Parathyroid adenoma (tissue), 2 donors: ENCODE data around the gene DNMT1.

Source experiments
- H2AFZ ChIP-seq: fragments of 300-600 bp; sonication (generic); one replicate; pipeline ENCODE4 v1.7.0; 2017; ENCODE audit warnings: antibody characterized with exemption, mild to moderate bottlenecking
- H3K27ac ChIP-seq: fragments of 300-600 bp; sonication (generic); one replicate; pipeline ENCODE4 v1.7.0; 2017
- H3K27me3 ChIP-seq: fragments of 300-600 bp; sonication (generic); one replicate; pipeline ENCODE4 v1.7.0; 2017; ENCODE audit warnings: low read length; ENCODE audit not compliant: control insufficient read depth, insufficient read depth
- H3K36me3 ChIP-seq: fragments of 300-600 bp; sonication (generic); one replicate; pipeline ENCODE4 v1.7.0; 2017; ENCODE audit warnings: low read length; ENCODE audit not compliant: control insufficient read depth, insufficient read depth
- H3K4me1 ChIP-seq: fragments of 300-600 bp; sonication (generic); one replicate; pipeline ENCODE4 v1.7.0; 2017; ENCODE audit warnings: control low read depth
- H3K4me2 ChIP-seq: fragments of 300-600 bp; sonication (generic); one replicate; pipeline ENCODE4 v1.7.0; 2017; ENCODE audit warnings: low read length
- H3K4me3 ChIP-seq: fragments of 300-600 bp; sonication (generic); one replicate; pipeline ENCODE4 v1.7.0; 2017; ENCODE audit warnings: low read depth, low read length
- H3K79me2 ChIP-seq: fragments of 300-600 bp; sonication (generic); one replicate; pipeline ENCODE4 v1.7.0; 2017; ENCODE audit warnings: control low read depth
- H3K9ac ChIP-seq: fragments of 300-600 bp; sonication (generic); one replicate; pipeline ENCODE4 v1.7.0; 2017; ENCODE audit warnings: mild to moderate bottlenecking
- H3K9me3 ChIP-seq: fragments of 300-600 bp; sonication (generic); one replicate; pipeline ENCODE4 v1.7.0; 2017; ENCODE audit warnings: low read length; ENCODE audit not compliant: control insufficient read depth
- TF ChIP-seq, protein P1 (sequence below): fragments of 300-600 bp; sonication (generic); IDR thresholded peaks from one replicate; pipeline ENCODE4 v1.7.0; 2017; ENCODE audit warnings: antibody characterized with exemption, mild to moderate bottlenecking
- donor health status: primary hyperparathyroidism.

Gene DNMT1

DNA sequence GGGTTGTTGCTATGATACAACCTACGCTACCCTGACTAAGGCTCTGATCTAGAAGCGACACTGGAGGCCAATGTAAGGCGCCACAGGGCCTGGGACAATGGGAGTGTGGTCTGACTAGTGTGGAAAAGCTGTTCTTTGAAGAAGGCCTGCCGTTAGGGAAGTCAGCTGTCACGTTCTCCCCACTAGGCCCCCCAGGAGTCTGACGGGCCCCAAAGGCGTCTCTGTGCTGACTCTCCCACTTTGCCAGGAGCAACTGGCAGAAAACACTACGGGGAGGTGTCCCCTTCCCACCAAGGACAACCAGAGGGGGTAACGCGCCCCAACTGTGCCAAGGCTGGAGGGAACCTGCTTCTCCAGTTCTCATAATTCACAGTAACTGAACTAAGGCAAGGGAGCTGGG lies 49.7 kb downstream of the DNMT1 start:
- Histone ChIP-seq H3K79me2 (peaks cover 2% of the 10 kb centered on the region), H3K27me3 (no peaks in the 10 kb centered on the region), H3K4me3 (no peak overlapping the region), H2AFZ (no peak overlapping the region), H3K36me3 (no peaks in the 10 kb centered on the region), H3K4me1 (no peaks in the 10 kb centered on the region), H3K9me3 (no peaks in the 10 kb centered on the region), H3K9ac (no peak overlapping the region), H3K27ac (no peak overlapping the region), H3K4me2 (no peak overlapping the region)
- TF ChIP-seq, protein P1, sequence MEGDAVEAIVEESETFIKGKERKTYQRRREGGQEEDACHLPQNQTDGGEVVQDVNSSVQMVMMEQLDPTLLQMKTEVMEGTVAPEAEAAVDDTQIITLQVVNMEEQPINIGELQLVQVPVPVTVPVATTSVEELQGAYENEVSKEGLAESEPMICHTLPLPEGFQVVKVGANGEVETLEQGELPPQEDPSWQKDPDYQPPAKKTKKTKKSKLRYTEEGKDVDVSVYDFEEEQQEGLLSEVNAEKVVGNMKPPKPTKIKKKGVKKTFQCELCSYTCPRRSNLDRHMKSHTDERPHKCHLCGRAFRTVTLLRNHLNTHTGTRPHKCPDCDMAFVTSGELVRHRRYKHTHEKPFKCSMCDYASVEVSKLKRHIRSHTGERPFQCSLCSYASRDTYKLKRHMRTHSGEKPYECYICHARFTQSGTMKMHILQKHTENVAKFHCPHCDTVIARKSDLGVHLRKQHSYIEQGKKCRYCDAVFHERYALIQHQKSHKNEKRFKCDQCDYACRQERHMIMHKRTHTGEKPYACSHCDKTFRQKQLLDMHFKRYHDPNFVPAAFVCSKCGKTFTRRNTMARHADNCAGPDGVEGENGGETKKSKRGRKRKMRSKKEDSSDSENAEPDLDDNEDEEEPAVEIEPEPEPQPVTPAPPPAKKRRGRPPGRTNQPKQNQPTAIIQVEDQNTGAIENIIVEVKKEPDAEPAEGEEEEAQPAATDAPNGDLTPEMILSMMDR = no peak

DNA sequence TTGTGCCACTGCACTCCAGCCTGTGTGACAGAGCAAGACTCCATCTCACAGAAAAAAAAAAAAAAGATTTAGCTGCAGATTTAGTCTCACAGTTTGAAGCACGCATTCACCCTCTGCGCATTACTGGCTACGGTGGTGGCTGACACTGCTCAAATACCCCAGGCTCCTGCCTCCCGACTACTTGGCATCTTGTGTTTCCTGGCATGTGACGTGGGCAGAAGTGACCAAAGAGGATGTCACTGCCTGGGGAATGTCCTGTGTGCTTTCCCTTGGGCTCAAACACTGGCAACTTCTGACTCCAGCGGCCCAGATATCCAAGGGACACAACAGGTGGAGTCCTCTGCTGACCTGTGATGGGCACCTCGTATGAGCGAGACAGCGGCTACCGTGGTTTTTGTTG lies 50.4 kb downstream of the DNMT1 start:
- no peaks in the 10 kb centered on the region for H3K4me1 ChIP-seq
- no peaks in the 10 kb centered on the region for H3K36me3 ChIP-seq
- no peaks in the 10 kb centered on the region for H3K9me3 ChIP-seq
- TF ChIP-seq, protein P1 = no peak
- no peak overlapping the region for H3K27ac ChIP-seq
- no peak overlapping the region for H3K4me3 ChIP-seq
- peaks cover 2% of the 10 kb centered on the region for H3K79me2 ChIP-seq
- H2AFZ ChIP-seq = no peak overlapping the region
- H3K27me3 ChIP-seq = no peaks in the 10 kb centered on the region
- H3K4me2 ChIP-seq = no peak overlapping the region
- no peak overlapping the region for H3K9ac ChIP-seq

- Histone ChIP-seq H3K4me3 (no peak overlapping the region), H3K79me2 (peaks cover 2% of the 10 kb centered on the region), H3K9me3 (no peaks in the 10 kb centered on the region), H3K27me3 (no peaks in the 10 kb centered on the region), H3K9ac (no peak overlapping the region), H3K4me2 (no peak overlapping the region), H2AFZ (no peak overlapping the region), H3K27ac (no peak overlapping the region), H3K36me3 (no peaks in the 10 kb centered on the region), H3K4me1 (no peaks in the 10 kb centered on the region)
- TF ChIP-seq, protein P1 = no peak
Observed at GRCh38 chr19:10143681-10144080, 51.1 kb downstream of the DNMT1 start.

- H3K27me3 ChIP-seq = no peaks in the 10 kb centered on the region
- H3K27ac ChIP-seq = no peak overlapping the region
- H3K36me3 ChIP-seq = no peaks in the 10 kb centered on the region
- no peak overlapping the region for H3K9ac ChIP-seq
- H3K4me1 ChIP-seq = no peaks in the 10 kb centered on the region
- H3K4me2 ChIP-seq = no peak overlapping the region
- H3K4me3 ChIP-seq = no peak overlapping the region
- TF ChIP-seq, protein P1 = no peak
- no peak overlapping the region for H2AFZ ChIP-seq
- no peaks in the 10 kb centered on the region for H3K9me3 ChIP-seq
- peaks cover 2% of the 10 kb centered on the region for H3K79me2 ChIP-seq
Observed at GRCh38 chr19:10142701-10143375, 51.9 kb downstream of the DNMT1 start.

DNA sequence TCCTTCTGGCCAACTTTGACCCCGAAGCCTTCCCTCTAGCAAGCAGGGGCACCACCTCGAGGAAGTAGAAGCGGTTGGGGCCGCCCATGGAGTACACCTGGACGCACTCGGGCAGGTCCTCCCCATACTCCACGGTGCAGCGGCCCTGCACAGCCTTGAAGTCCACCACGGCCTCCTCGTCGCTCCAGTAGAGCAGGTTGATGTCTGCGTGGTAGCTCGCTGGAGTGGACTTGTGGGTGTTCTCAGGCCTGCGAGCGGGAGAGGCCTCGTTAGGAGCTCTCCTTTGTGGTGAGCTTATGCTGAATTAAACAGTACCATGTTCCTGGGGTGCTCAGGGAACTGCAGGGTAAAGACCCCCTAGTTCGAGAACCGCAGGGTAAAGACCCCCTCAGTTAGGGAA lies 52.8 kb downstream of the DNMT1 start:
- Histone ChIP-seq H3K36me3 (no peaks in the 10 kb centered on the region), H3K4me2 (no peak overlapping the region), H3K27ac (no peak overlapping the region), H3K4me3 (no peak overlapping the region), H2AFZ (no peak overlapping the region), H3K27me3 (no peaks in the 10 kb centered on the region), H3K9ac (no peak overlapping the region), H3K9me3 (no peaks in the 10 kb centered on the region), H3K79me2 (peaks cover 2% of the 10 kb centered on the region), H3K4me1 (no peaks in the 10 kb centered on the region)
- TF ChIP-seq, protein P1 = no peak
